HCT116 (cell line): ENCODE results near the gene OR5H6. TPM values are rescaled to one million over a fixed set of nuclear protein-coding genes. Genes with fewer than 3 reads are reported as not detected.

Source experiments
- ATAC-seq: fragments of 200-7000 bp; cut with Tn5 transposase; 2 replicates; pipeline ENCODE4 v1.9.1; 2020; ENCODE audit warnings: mild to moderate bottlenecking, moderate library complexity
- BruUV-seq: library from RNA; stranded (reverse); fragments of 400-500 nt; replicated peaks from 2 replicates; lab custom pipeline; 2021; lab: Mats Ljungman, UMichigan
- CTCF ChIA-PET: fragments of 300-600 bp; sonication (Branson Sonifier 250); formaldehyde crosslinking; loops from one replicate; lab custom pipeline; 2021; ENCODE audit warnings: antibody characterized with exemption; lab: Charles Lee
- POLR2A ChIA-PET: fragments of 300-600, 350-600 bp; sonication (Branson Sonifier 250); formaldehyde crosslinking; loops from one replicate; lab custom pipeline; 2021; ENCODE audit warnings: antibody characterized with exemption; lab: Charles Lee
- RAD21 ChIA-PET, 2 experiments: fragments of 300-600 bp; sonication (Branson Sonifier 250); formaldehyde crosslinking; loops; one replicate each; lab custom pipeline; 2023; ENCODE audit warnings: low total read pairs in 2 of 2; ENCODE audit not compliant: uncharacterized antibody in 2 of 2, unreplicated experiment in 2 of 2, low non-redundant PET in 1 of 2; lab: Charles Lee
- DNase-seq: peaks from one replicate; pipeline ENCODE4 v3.0.0-alpha.2; 2010; ENCODE audit warnings: low read depth, low spot score
- H2AFZ ChIP-seq: fragments of 200-600 bp; shearing (Covaris generic), sonication (generic); 2 replicates; pipeline ENCODE4 v1.6.1; 2017; ENCODE audit warnings: low read depth, mixed run types, mixed read lengths, antibody characterized with exemption, low read length; ENCODE audit not compliant: poor library complexity, severe bottlenecking
- H3K27ac ChIP-seq: 2 replicates; pipeline ENCODE4 v1.5.1; 2012; ENCODE audit warnings: low read depth, low read length
- H3K27me3 ChIP-seq: fragments of 200-600 bp; sonication (generic); 2 replicates; pipeline ENCODE4 v1.6.1; 2016; ENCODE audit warnings: mixed run types, low read length, mixed read lengths; ENCODE audit not compliant: insufficient read depth
- H3K36me3 ChIP-seq, 2 experiments: fragments of 200-500 bp in 1 of 2; fragments of 200-600 bp in 1 of 2; sonication (Bioruptor generic) in 1 of 2; sonication (generic) in 1 of 2; 2 replicates each; pipeline versions ENCODE4 v1.5.1 to v1.6.1; 2014 to 2016; ENCODE audit warnings: low read length in 2 of 2, inconsistent platforms in 1 of 2, mixed read lengths in 1 of 2, mixed run types in 1 of 2; ENCODE audit not compliant: insufficient read depth in 2 of 2, control insufficient read depth in 1 of 2
- H3K4me1 ChIP-seq, 2 experiments: fragments of 200-600 bp in 1 of 2; sonication (generic) in 1 of 2; 2 replicates each; pipeline versions ENCODE4 v1.5.1 to v1.6.1; 2012 to 2017; ENCODE audit warnings: low read length in 2 of 2, inconsistent platforms in 1 of 2, mild to moderate bottlenecking in 1 of 2, mixed read lengths in 1 of 2, mixed run types in 1 of 2, moderate library complexity in 1 of 2; ENCODE audit not compliant: insufficient read depth in 2 of 2, control insufficient read depth in 1 of 2
- H3K4me2 ChIP-seq: fragments of 200-600 bp; sonication (generic); 2 replicates; pipeline ENCODE4 v1.6.1; 2017; ENCODE audit warnings: mixed run types, low read length, mixed read lengths
- H3K4me3 ChIP-seq, 2 experiments: fragments of 200-600 bp in 1 of 2; sonication (generic) in 1 of 2; replicated peaks in 1 of 2; 2 replicates each; pipeline ENCODE4 v1.5.1; 2011 to 2016; ENCODE audit warnings: low read length in 2 of 2, control low read depth in 1 of 2, low read depth in 1 of 2, mild to moderate bottlenecking in 1 of 2, mixed read lengths in 1 of 2, mixed run types in 1 of 2
- H3K79me2 ChIP-seq: fragments of 200-600 bp; sonication (generic); 2 replicates; pipeline ENCODE4 v1.6.1; 2017; ENCODE audit warnings: mild to moderate bottlenecking, mixed run types, low read length, moderate library complexity, mixed read lengths; ENCODE audit not compliant: insufficient read depth
- H3K9ac ChIP-seq: fragments of 200-600 bp; sonication (generic); 2 replicates; pipeline ENCODE4 v1.6.1; 2016; ENCODE audit warnings: low read length, mixed read lengths
- H3K9me2 ChIP-seq: fragments of 200-600 bp; sonication (generic), shearing (Covaris generic); 2 replicates; pipeline ENCODE4 v1.6.1; 2017; ENCODE audit warnings: mixed run types, mild to moderate bottlenecking, moderate library complexity; ENCODE audit not compliant: insufficient read depth
- H3K9me3 ChIP-seq, 2 experiments: fragments of 200-500 bp in 1 of 2; fragments of 200-600 bp in 1 of 2; sonication (Bioruptor generic) in 1 of 2; sonication (generic) in 1 of 2; 2 replicates each; pipeline ENCODE4 v1.6.1; 2014 to 2017; ENCODE audit warnings: low read length in 2 of 2, mixed read lengths in 2 of 2, inconsistent platforms in 1 of 2, low read depth in 1 of 2, mild to moderate bottlenecking in 1 of 2, mixed run types in 1 of 2, moderate library complexity in 1 of 2; ENCODE audit not compliant: control insufficient read depth in 1 of 2, insufficient read depth in 1 of 2
- H4K20me1 ChIP-seq: fragments of 200-600 bp; sonication (generic), shearing (Covaris generic); 2 replicates; pipeline ENCODE4 v1.6.1; 2017; ENCODE audit warnings: mixed run types, mild to moderate bottlenecking, moderate library complexity; ENCODE audit not compliant: insufficient read depth
- ATF3 ChIP-seq: IDR thresholded peaks from 2 replicates; pipeline ENCODE4 v1.6.1; 2012
- CBX3 ChIP-seq: IDR thresholded peaks from 2 replicates; pipeline ENCODE4 v1.6.1; 2012; ENCODE audit warnings: low read depth
- CEBPB ChIP-seq: IDR thresholded peaks from 2 replicates; pipeline ENCODE4 v1.6.1; 2012; ENCODE audit warnings: low read depth
- ELF1 ChIP-seq: IDR thresholded peaks from 2 replicates; pipeline ENCODE4 v1.6.1; 2012; ENCODE audit warnings: low read depth, borderline replicate concordance
- EZH2phosphoT487 ChIP-seq: fragments of 200-600 bp; IDR thresholded peaks from 2 replicates; pipeline ENCODE4 v1.6.1; 2018; ENCODE audit warnings: antibody characterized with exemption, borderline replicate concordance
- FOSL1 ChIP-seq: IDR thresholded peaks from 2 replicates; pipeline ENCODE4 v1.6.1; 2012; ENCODE audit warnings: low read depth
- JUND ChIP-seq: IDR thresholded peaks from 2 replicates; pipeline ENCODE4 v1.6.1; 2012
- POLR2A ChIP-seq: IDR thresholded peaks from 2 replicates; pipeline ENCODE4 v1.7.0; 2011; ENCODE audit warnings: borderline replicate concordance; ENCODE audit not compliant: insufficient read depth, insufficient read length; ENCODE audit errors: extremely low read depth
- POLR2AphosphoS5 ChIP-seq: IDR thresholded peaks from 2 replicates; pipeline ENCODE4 v1.6.1; 2011; ENCODE audit warnings: mild to moderate bottlenecking, low read depth, low read length, moderate library complexity
- REST ChIP-seq: IDR thresholded peaks from 2 replicates; pipeline ENCODE4 v1.6.1; 2012; ENCODE audit warnings: low read depth
- SIN3A ChIP-seq: IDR thresholded peaks from 2 replicates; pipeline ENCODE4 v1.6.1; 2012; ENCODE audit warnings: low read depth
- SP1 ChIP-seq: IDR thresholded peaks from 2 replicates; pipeline ENCODE4 v1.6.1; 2012; ENCODE audit warnings: low read depth
- ZNF274 ChIP-seq: fragments of 200-500 bp; sonication (Bioruptor generic); IDR thresholded peaks from 2 replicates; pipeline ENCODE4 v1.6.1; 2014; ENCODE audit warnings: mild to moderate bottlenecking, low read depth, low read length, inconsistent platforms
- intact Hi-C: fragments of 100-400 bp; cut with micrococcal nuclease; formaldehyde crosslinking; loops from 2 replicates; pipeline ENCODE4 v1.10.0; 2022
- total RNA-seq: library from RNA; stranded (reverse); gene quantifications from one replicate; pipeline ENCODE4 v1.2.1, GENCODE V29; 2021; ENCODE audit not compliant: unreplicated experiment

The OR5H6 gene
- total RNA-seq, 1 experiment from 2014 or later, result not detected

- ChIA-PET CTCF (no interaction called here), RAD21 (no interaction called here), POLR2A (no interaction called here)
- intact Hi-C loops, result no loop called here
- no peaks in the 10 kb centered on the region for H3K9me2 ChIP-seq
- H3K4me1 ChIP-seq, result no peaks in the 10 kb centered on the region
- no peak overlapping the region for H3K9ac ChIP-seq
- H3K4me3 ChIP-seq, result no peak overlapping the region
- TF ChIP-seq EZH2phosphoT487 (no peak), POLR2AphosphoS5 (no peak), CBX3 (no peak), JUND (no peak), FOSL1 (no peak), REST (no peak), SIN3A (no peak), ATF3 (no peak), SP1 (no peak), ZNF274 (no peak), POLR2A (no peak), CEBPB (no peak), ELF1 (no peak)
- DNase-seq, result no peak
- ATAC-seq, result no peak
- no peak overlapping the region for H3K27ac ChIP-seq
- 0 out of 4 replicates have a peak, but pooled peaks cover 0 to 10% of the 10 kb centered on the region in 2 experiments for H3K9me3 ChIP-seq
- H4K20me1 ChIP-seq, result no peaks in the 10 kb centered on the region
- no peaks in the 10 kb centered on the region for H3K36me3 ChIP-seq
- H2AFZ ChIP-seq, result no peak overlapping the region
- H3K4me2 ChIP-seq, result no peak overlapping the region
- no peaks in the 10 kb centered on the region for H3K79me2 ChIP-seq
- no TSS peak for BruUV-seq
- no peaks in the 10 kb centered on the region for H3K27me3 ChIP-seq
Measured at GRCh38 chr3:98269846-98270245, 5.8 kb downstream of the OR5H6 start.
